Parathyroid adenoma (tissue), 2 donors: ENCODE data around the gene TSPAN11.

Experiments used
- H2AFZ ChIP-seq: fragments of 300-600 bp; sonication (generic); one replicate; pipeline ENCODE4 v1.7.0; 2017; ENCODE audit warnings: antibody characterized with exemption, mild to moderate bottlenecking
- H3K27ac ChIP-seq: fragments of 300-600 bp; sonication (generic); one replicate; pipeline ENCODE4 v1.7.0; 2017
- H3K27me3 ChIP-seq: fragments of 300-600 bp; sonication (generic); one replicate; pipeline ENCODE4 v1.7.0; 2017; ENCODE audit warnings: low read length; ENCODE audit not compliant: control insufficient read depth, insufficient read depth
- H3K36me3 ChIP-seq: fragments of 300-600 bp; sonication (generic); one replicate; pipeline ENCODE4 v1.7.0; 2017; ENCODE audit warnings: low read length; ENCODE audit not compliant: control insufficient read depth, insufficient read depth
- H3K4me1 ChIP-seq: fragments of 300-600 bp; sonication (generic); one replicate; pipeline ENCODE4 v1.7.0; 2017; ENCODE audit warnings: control low read depth
- H3K4me2 ChIP-seq: fragments of 300-600 bp; sonication (generic); one replicate; pipeline ENCODE4 v1.7.0; 2017; ENCODE audit warnings: low read length
- H3K4me3 ChIP-seq: fragments of 300-600 bp; sonication (generic); one replicate; pipeline ENCODE4 v1.7.0; 2017; ENCODE audit warnings: low read depth, low read length
- H3K79me2 ChIP-seq: fragments of 300-600 bp; sonication (generic); one replicate; pipeline ENCODE4 v1.7.0; 2017; ENCODE audit warnings: control low read depth
- H3K9ac ChIP-seq: fragments of 300-600 bp; sonication (generic); one replicate; pipeline ENCODE4 v1.7.0; 2017; ENCODE audit warnings: mild to moderate bottlenecking
- H3K9me3 ChIP-seq: fragments of 300-600 bp; sonication (generic); one replicate; pipeline ENCODE4 v1.7.0; 2017; ENCODE audit warnings: low read length; ENCODE audit not compliant: control insufficient read depth
- TF ChIP-seq, protein P1 (sequence below): fragments of 300-600 bp; sonication (generic); IDR thresholded peaks from one replicate; pipeline ENCODE4 v1.7.0; 2017; ENCODE audit warnings: antibody characterized with exemption, mild to moderate bottlenecking
- donor health status: primary hyperparathyroidism.

Gene TSPAN11

DNA sequence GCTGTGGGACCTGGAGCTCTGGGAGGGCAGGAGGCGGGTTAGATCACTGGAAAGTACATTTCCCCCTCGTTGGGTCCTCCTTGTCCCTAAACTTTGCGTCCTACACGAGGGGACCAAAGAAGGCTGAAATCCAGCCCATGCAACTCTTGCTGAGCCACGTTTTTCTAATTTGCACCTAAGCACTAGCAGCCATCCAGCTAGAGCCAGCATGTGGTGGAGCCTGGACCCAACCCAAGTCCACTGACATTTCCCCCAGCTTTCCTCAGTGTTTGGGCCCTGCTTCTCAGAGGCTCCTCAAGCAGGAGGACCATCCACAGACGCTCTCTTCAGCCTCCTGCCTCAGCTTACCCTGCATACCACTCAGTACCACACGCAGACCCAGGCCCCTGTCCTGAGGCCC, 49.7 kb downstream of the TSPAN11 start:
- H3K9ac ChIP-seq: no peak overlapping the region

DNA sequence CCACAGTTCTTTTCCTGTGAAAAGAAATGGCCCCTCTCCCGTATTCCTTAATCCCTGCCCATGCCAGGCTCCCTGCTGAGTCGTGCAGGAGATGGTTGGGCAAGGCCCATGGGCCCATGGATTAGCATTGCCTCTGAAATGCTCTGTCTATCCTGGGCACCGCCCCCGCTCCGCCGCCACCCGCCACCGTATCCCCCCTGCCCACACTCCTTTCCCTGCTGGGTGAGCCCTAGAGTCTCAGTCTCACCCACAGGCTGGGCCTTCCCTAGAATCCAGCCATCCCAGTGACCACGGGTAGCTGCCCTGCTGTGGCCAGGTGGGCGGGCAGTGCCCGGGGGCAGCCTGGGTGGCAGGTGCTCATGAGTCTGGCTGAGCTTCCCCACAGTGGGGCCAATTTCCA, 50.6 kb downstream of the TSPAN11 start:
- Histone ChIP-seq H3K79me2 (no peaks in the 10 kb centered on the region), H3K9ac (no peak overlapping the region), H3K4me2 (no peak overlapping the region), H3K9me3 (no peaks in the 10 kb centered on the region), H2AFZ (no peak overlapping the region), H3K4me1 (peaks cover 9% of the 10 kb centered on the region), H3K27me3 (no peaks in the 10 kb centered on the region), H3K27ac (no peak overlapping the region), H3K4me3 (no peak overlapping the region), H3K36me3 (no peaks in the 10 kb centered on the region)
- TF ChIP-seq, protein P1, sequence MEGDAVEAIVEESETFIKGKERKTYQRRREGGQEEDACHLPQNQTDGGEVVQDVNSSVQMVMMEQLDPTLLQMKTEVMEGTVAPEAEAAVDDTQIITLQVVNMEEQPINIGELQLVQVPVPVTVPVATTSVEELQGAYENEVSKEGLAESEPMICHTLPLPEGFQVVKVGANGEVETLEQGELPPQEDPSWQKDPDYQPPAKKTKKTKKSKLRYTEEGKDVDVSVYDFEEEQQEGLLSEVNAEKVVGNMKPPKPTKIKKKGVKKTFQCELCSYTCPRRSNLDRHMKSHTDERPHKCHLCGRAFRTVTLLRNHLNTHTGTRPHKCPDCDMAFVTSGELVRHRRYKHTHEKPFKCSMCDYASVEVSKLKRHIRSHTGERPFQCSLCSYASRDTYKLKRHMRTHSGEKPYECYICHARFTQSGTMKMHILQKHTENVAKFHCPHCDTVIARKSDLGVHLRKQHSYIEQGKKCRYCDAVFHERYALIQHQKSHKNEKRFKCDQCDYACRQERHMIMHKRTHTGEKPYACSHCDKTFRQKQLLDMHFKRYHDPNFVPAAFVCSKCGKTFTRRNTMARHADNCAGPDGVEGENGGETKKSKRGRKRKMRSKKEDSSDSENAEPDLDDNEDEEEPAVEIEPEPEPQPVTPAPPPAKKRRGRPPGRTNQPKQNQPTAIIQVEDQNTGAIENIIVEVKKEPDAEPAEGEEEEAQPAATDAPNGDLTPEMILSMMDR: no peak

More for the DNA sequence above, 49.7 kb downstream of the TSPAN11 start:
- no peaks in the 10 kb centered on the region for H3K36me3 ChIP-seq
- H3K27me3 ChIP-seq: no peaks in the 10 kb centered on the region
- H3K79me2 ChIP-seq: no peaks in the 10 kb centered on the region
- no peak overlapping the region for H3K4me3 ChIP-seq
- H3K9me3 ChIP-seq: no peaks in the 10 kb centered on the region
- H3K4me1 ChIP-seq: peaks cover 9% of the 10 kb centered on the region
- no peak overlapping the region for H2AFZ ChIP-seq
- no peak overlapping the region for H3K27ac ChIP-seq
- TF ChIP-seq, protein P1: no peak
- no peak overlapping the region for H3K4me2 ChIP-seq

DNA sequence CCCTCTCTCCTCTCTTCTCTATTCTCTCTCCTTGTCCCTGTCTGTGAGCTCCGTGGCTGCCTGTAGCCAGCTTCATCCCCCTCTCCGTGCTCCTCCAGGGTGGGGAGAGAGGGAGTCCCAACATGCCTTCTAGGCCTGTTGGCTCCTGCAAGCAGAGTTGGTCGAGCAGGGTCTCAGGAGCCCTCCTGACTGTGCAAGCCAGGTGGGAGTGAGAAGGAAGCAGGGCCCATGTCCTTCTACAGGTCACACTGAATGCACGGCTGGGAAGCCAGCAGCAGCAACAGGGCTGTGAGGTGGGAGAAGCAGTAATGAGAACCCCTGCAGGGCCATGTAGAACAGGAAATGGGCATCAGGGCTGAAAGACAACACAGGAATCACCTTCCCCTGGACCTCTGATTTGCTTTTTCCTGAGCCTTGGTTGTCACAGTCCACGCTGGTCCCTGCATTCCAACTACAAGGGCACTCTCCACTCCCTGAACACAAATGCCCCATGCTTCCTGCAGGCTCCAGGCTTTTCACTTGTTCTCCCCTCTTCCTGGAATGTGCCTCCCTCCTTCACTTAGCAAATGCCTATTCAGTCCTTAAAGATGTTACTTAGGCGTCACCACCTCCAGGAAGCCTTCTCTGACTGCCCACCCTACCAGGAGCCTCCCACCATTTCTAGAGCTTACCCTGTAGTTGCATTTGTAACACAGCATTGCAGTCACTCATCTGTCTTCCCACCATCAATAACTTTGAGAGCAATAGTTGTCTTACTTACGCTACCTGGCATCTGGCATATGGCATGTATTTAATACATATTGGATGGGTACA, 51.2 kb downstream of the TSPAN11 start:
- TF ChIP-seq, protein P1: no peak
- Histone ChIP-seq H3K27ac (no peak overlapping the region), H3K4me3 (no peak overlapping the region)

DNA sequence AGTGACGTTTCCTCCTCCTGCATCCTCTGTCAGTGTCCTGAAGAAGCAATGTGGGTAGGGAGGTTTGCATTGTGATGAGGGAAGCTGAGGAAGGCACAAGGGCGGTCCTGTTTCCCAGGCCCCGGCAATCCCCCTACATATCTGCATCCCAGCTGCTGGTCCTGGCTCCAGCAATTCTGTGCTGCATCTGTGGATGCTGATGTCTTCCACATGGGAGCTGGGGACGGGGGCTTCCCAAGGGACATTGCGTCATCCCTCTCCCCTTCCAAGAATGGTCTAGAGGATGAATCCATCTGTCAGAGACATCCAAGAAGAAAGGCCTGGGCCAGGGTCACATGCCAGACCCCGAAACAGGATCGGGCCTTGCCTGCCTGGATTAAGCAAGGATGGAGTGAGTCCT, 52.1 kb downstream of the TSPAN11 start:
- Histone ChIP-seq H2AFZ (no peak overlapping the region), H3K27ac (no peak overlapping the region), H3K9me3 (no peaks in the 10 kb centered on the region), H3K4me2 (no peak overlapping the region), H3K4me1 (peaks cover 9% of the 10 kb centered on the region), H3K9ac (no peak overlapping the region), H3K27me3 (no peaks in the 10 kb centered on the region), H3K79me2 (no peaks in the 10 kb centered on the region), H3K36me3 (no peaks in the 10 kb centered on the region), H3K4me3 (no peak overlapping the region)
- TF ChIP-seq, protein P1: no peak

More for the DNA sequence above, 51.2 kb downstream of the TSPAN11 start:
- Histone ChIP-seq H3K27me3 (no peaks in the 10 kb centered on the region), H3K9me3 (no peaks in the 10 kb centered on the region), H3K4me2 (no peak overlapping the region), H2AFZ (no peak overlapping the region), H3K9ac (no peak overlapping the region), H3K36me3 (no peaks in the 10 kb centered on the region), H3K4me1 (peaks cover 9% of the 10 kb centered on the region), H3K79me2 (no peaks in the 10 kb centered on the region)
